ENCODE data around the gene MEF2A.

Gene MEF2A

GRCh38 chr15:99565299-99566156, at the start of gene MEF2A (continued):
- TF ChIP-seq ZNF488 (tag by site-specific recombination; IDR thresholded peaks at IDR 0.05) (no peak), ZNF174 (tag by site-specific recombination; IDR thresholded peaks at IDR 0.05) (no peak), ZXDB (tag by site-specific recombination; IDR thresholded peaks at IDR 0.05) (peak; percentile 95), ZNF777 (tag by site-specific recombination; IDR thresholded peaks at IDR 0.05; ENCODE audit: borderline replicate concordance) (no peak; the same call in 1 of the 2 replicates), ZNF214 (tag by site-specific recombination; IDR thresholded peaks at IDR 0.05; ENCODE audit: borderline replicate concordance) (no peak), ZNF791 (tag by site-specific recombination; IDR thresholded peaks at IDR 0.05) (no peak), ZNF768 (tag by site-specific recombination; IDR thresholded peaks at IDR 0.05) (no peak), WT1 (tag by site-specific recombination; IDR thresholded peaks at IDR 0.05) (peak; percentile 84), ZNF324 (tag by site-specific recombination; IDR thresholded peaks at IDR 0.05) (peak; percentile 91; the same call in 1 of the 2 replicates), ZNF510 (tag by site-specific recombination; IDR thresholded peaks at IDR 0.05; ENCODE audit: insufficient replicate concordance) (no peak), BCL11B (tag by site-specific recombination; IDR thresholded peaks at IDR 0.05; ENCODE audit: low read depth) (peak; percentile 80; the same call in 1 of the 2 replicates), ZNF48 (tag by site-specific recombination; IDR thresholded peaks at IDR 0.05) (no peak), ZNF600 (tag by site-specific recombination; IDR thresholded peaks at IDR 0.05) (peak; percentile 46; the same call in 1 of the 2 replicates), ZNF37A (tag by site-specific recombination; IDR thresholded peaks at IDR 0.05) (no peak), ZNF677 (tag by site-specific recombination; IDR thresholded peaks at IDR 0.05) (no peak), ZNF292 (tag by site-specific recombination; IDR thresholded peaks at IDR 0.05; ENCODE audit: borderline replicate concordance, low read depth) (no peak), GLIS1 (tag by site-specific recombination; IDR thresholded peaks at IDR 0.05) (peak; percentile 64), ZNF280D (tag by site-specific recombination; IDR thresholded peaks at IDR 0.05) (no peak), PRDM1 (tag by site-specific recombination; IDR thresholded peaks at IDR 0.05) (no peak), INSM2 (tag by site-specific recombination; IDR thresholded peaks at IDR 0.05) (0 out of 2 replicates have a peak, but pooled peaks have one; percentile 62), GFI1B (tag by site-specific recombination; IDR thresholded peaks at IDR 0.05) (no peak), ZNF664 (tag by site-specific recombination; IDR thresholded peaks at IDR 0.05) (peak; percentile 74), ZNF707 (tag by site-specific recombination; IDR thresholded peaks at IDR 0.05) (no peak), ZNF211 (tag by site-specific recombination; IDR thresholded peaks at IDR 0.05; ENCODE audit: low read depth) (no peak), ZNF544 (tag by site-specific recombination; IDR thresholded peaks at IDR 0.05) (no peak), ZNF560 (tag by site-specific recombination; IDR thresholded peaks at IDR 0.05; ENCODE audit: borderline replicate concordance) (no peak), ZNF133 (tag by site-specific recombination; IDR thresholded peaks at IDR 0.05) (no peak), ZNF529 (tag by site-specific recombination; IDR thresholded peaks at IDR 0.05; ENCODE audit: insufficient replicate concordance) (no peak), TCF7L2 (IDR thresholded peaks at IDR 0.05; ENCODE audit: borderline replicate concordance, low read depth, low read length) (no peak), ZBTB11 (tag by site-specific recombination; conservative IDR thresholded peaks at IDR 0.05; ENCODE audit: low read depth) (peak; percentile 86), KLF10 (tag by site-specific recombination; IDR thresholded peaks at IDR 0.05) (peak; percentile 72), ZNF549 (tag by site-specific recombination; IDR thresholded peaks at IDR 0.05) (no peak)

All from HEK293 (cell line).